Measurements from ENCODE around the gene NHEJ1. TPM values are rescaled to one million over a fixed set of nuclear protein-coding genes. Genes with fewer than 3 reads are reported as not detected.

The NHEJ1 gene
- total and polyA plus RNA-seq, 4 donors, result 9.8 to 12.7 (median 11.1) TPM

- Histone ChIP-seq H3K4me1 (ENCODE audit: control insufficient read depth, insufficient read depth, low read length) (peaks cover 31% of the 10 kb centered on the region), H3K9me3 (ENCODE audit: control insufficient read depth, insufficient read depth, low read length) (no peaks in the 10 kb centered on the region), H3K4me3 (ENCODE audit: low read depth, low read length) (peak overlapping the region; percentile 64), H3K27ac (ENCODE audit: low read depth, low read length) (peak overlapping the region; percentile 98), H3K36me3 (ENCODE audit: control insufficient read depth, insufficient read depth, low read length) (peaks cover 49% of the 10 kb centered on the region), H3K27me3 (ENCODE audit: control insufficient read depth, insufficient read depth, low read length) (no peaks in the 10 kb centered on the region)
- WGBS (ENCODE audit: insufficient coverage), result 1% methylated on average over 44 of the region's 45 CpGs
- DNase-seq (ENCODE audit: low read depth in 4 of 6, low spot score in 6 of 6), result peak in 1 of 6 donors; percentile 67
These were observed 15.6 kb upstream of the NHEJ1 start for GRCh38 chr2:219175928-219176817.

- Histone ChIP-seq H3K9me3 (ENCODE audit: control insufficient read depth, insufficient read depth, low read length) (no peaks in the 10 kb centered on the region), H3K36me3 (ENCODE audit: control insufficient read depth, insufficient read depth, low read length) (peaks cover 42% of the 10 kb centered on the region), H3K27me3 (ENCODE audit: control insufficient read depth, insufficient read depth, low read length) (no peaks in the 10 kb centered on the region), H3K4me1 (ENCODE audit: control insufficient read depth, insufficient read depth, low read length) (peaks cover 31% of the 10 kb centered on the region), H3K27ac (ENCODE audit: low read depth, low read length) (no peak overlapping the region), H3K4me3 (ENCODE audit: low read depth, low read length) (no peak overlapping the region)
- no peak for DNase-seq (ENCODE audit: low read depth in 4 of 6, low spot score in 6 of 6)
- 91% methylated on average over 5 of the region's 7 CpGs for WGBS (ENCODE audit: insufficient coverage)
These were observed 14.9 kb upstream of the NHEJ1 start for GRCh38 chr2:219175486-219175885.

- WGBS (ENCODE audit: insufficient coverage), result 100% methylated on average over 1 of the region's 7 CpGs
- Histone ChIP-seq H3K36me3 (ENCODE audit: control insufficient read depth, insufficient read depth, low read length) (peaks cover 35% of the 10 kb centered on the region), H3K4me3 (ENCODE audit: low read depth, low read length) (no peak overlapping the region), H3K4me1 (ENCODE audit: control insufficient read depth, insufficient read depth, low read length) (peaks cover 27% of the 10 kb centered on the region), H3K27me3 (ENCODE audit: control insufficient read depth, insufficient read depth, low read length) (no peaks in the 10 kb centered on the region), H3K9me3 (ENCODE audit: control insufficient read depth, insufficient read depth, low read length) (no peaks in the 10 kb centered on the region), H3K27ac (ENCODE audit: low read depth, low read length) (no peak overlapping the region)
- no peak for DNase-seq (ENCODE audit: low read depth in 4 of 6, low spot score in 6 of 6)
These were observed 14.2 kb upstream of the NHEJ1 start for GRCh38 chr2:219174801-219175200.

- peaks cover 23% of the 10 kb centered on the region for H3K4me1 ChIP-seq (ENCODE audit: control insufficient read depth, insufficient read depth, low read length)
These were observed 13.5 kb upstream of the NHEJ1 start for GRCh38 chr2:219174146-219174545.

GRCh38 chr2:219173176-219173575, 12.6 kb upstream of the NHEJ1 start:
- no peak overlapping the region for H3K27ac ChIP-seq (ENCODE audit: low read depth, low read length)

More at GRCh38 chr2:219174146-219174545, 13.5 kb upstream of the NHEJ1 start:
- no peak for DNase-seq (ENCODE audit: low read depth in 4 of 6, low spot score in 6 of 6)
- Histone ChIP-seq H3K9me3 (ENCODE audit: control insufficient read depth, insufficient read depth, low read length) (no peaks in the 10 kb centered on the region), H3K27me3 (ENCODE audit: control insufficient read depth, insufficient read depth, low read length) (no peaks in the 10 kb centered on the region), H3K36me3 (ENCODE audit: control insufficient read depth, insufficient read depth, low read length) (peaks cover 31% of the 10 kb centered on the region), H3K4me3 (ENCODE audit: low read depth, low read length) (no peak overlapping the region), H3K27ac (ENCODE audit: low read depth, low read length) (no peak overlapping the region)
- 96% methylated on average over 3 of the region's 3 CpGs for WGBS (ENCODE audit: insufficient coverage)

GRCh38 chr2:219172231-219173154, 11.9 kb upstream of the NHEJ1 start:
- H3K27ac ChIP-seq (ENCODE audit: low read depth, low read length), result no peak overlapping the region
- no peak for DNase-seq (ENCODE audit: low read depth in 4 of 6, low spot score in 6 of 6)
- H3K36me3 ChIP-seq (ENCODE audit: control insufficient read depth, insufficient read depth, low read length), result peaks cover 33% of the 10 kb centered on the region

More at GRCh38 chr2:219173176-219173575, 12.6 kb upstream of the NHEJ1 start:
- Histone ChIP-seq H3K4me1 (ENCODE audit: control insufficient read depth, insufficient read depth, low read length) (peaks cover 16% of the 10 kb centered on the region), H3K4me3 (ENCODE audit: low read depth, low read length) (no peak overlapping the region), H3K9me3 (ENCODE audit: control insufficient read depth, insufficient read depth, low read length) (no peaks in the 10 kb centered on the region), H3K36me3 (ENCODE audit: control insufficient read depth, insufficient read depth, low read length) (peaks cover 33% of the 10 kb centered on the region), H3K27me3 (ENCODE audit: control insufficient read depth, insufficient read depth, low read length) (no peaks in the 10 kb centered on the region)
- 98% methylated on average over 4 of the region's 6 CpGs for WGBS (ENCODE audit: insufficient coverage)
- DNase-seq (ENCODE audit: low read depth in 4 of 6, low spot score in 6 of 6), result no peak

GRCh38 chr2:219171231-219171651, 10.6 kb upstream of the NHEJ1 start:
- peak in 2 of 6 donors; percentile 46 to 62 for DNase-seq (ENCODE audit: low read depth in 4 of 6, low spot score in 6 of 6)
- Histone ChIP-seq H3K27ac (ENCODE audit: low read depth, low read length) (peak overlapping the region; percentile 52), H3K27me3 (ENCODE audit: control insufficient read depth, insufficient read depth, low read length) (no peaks in the 10 kb centered on the region), H3K4me1 (ENCODE audit: control insufficient read depth, insufficient read depth, low read length) (peaks cover 8% of the 10 kb centered on the region), H3K4me3 (ENCODE audit: low read depth, low read length) (no peak overlapping the region), H3K9me3 (ENCODE audit: control insufficient read depth, insufficient read depth, low read length) (no peaks in the 10 kb centered on the region), H3K36me3 (ENCODE audit: control insufficient read depth, insufficient read depth, low read length) (peaks cover 33% of the 10 kb centered on the region)
- WGBS (ENCODE audit: insufficient coverage), result 28% methylated on average over 6 of the region's 6 CpGs

More at GRCh38 chr2:219172231-219173154, 11.9 kb upstream of the NHEJ1 start:
- 94% methylated on average over 14 of the region's 16 CpGs for WGBS (ENCODE audit: insufficient coverage)
- H3K27me3 ChIP-seq (ENCODE audit: control insufficient read depth, insufficient read depth, low read length), result no peaks in the 10 kb centered on the region
- H3K9me3 ChIP-seq (ENCODE audit: control insufficient read depth, insufficient read depth, low read length), result no peaks in the 10 kb centered on the region
- peaks cover 13% of the 10 kb centered on the region for H3K4me1 ChIP-seq (ENCODE audit: control insufficient read depth, insufficient read depth, low read length)
- H3K4me3 ChIP-seq (ENCODE audit: low read depth, low read length), result no peak overlapping the region

GRCh38 chr2:219169930-219170654, 9.5 kb upstream of the NHEJ1 start, which contains the start of gene SLC23A3:
Gene SLC23A3, minus strand, starts transcription at chr2:219170029. Its CDS starts 45 bp downstream, at chr2:219169984.
- Histone ChIP-seq H3K4me3 (ENCODE audit: low read depth, low read length) (no peak within 1 kb of the TSS), H3K27ac (ENCODE audit: low read depth, low read length) (no peak within 1 kb of the TSS), H3K27me3 (ENCODE audit: control insufficient read depth, insufficient read depth, low read length) (no peaks in the 10 kb centered on the region), H3K36me3 (ENCODE audit: control insufficient read depth, insufficient read depth, low read length) (peaks cover 33% of the 10 kb centered on the region), H3K4me1 (ENCODE audit: control insufficient read depth, insufficient read depth, low read length) (no peaks in the 10 kb centered on the region), H3K9me3 (ENCODE audit: control insufficient read depth, insufficient read depth, low read length) (no peaks in the 10 kb centered on the region)
- WGBS (ENCODE audit: insufficient coverage), result 92% methylated on average over 5 of the region's 10 CpGs
- no peak for DNase-seq (ENCODE audit: low read depth in 4 of 6, low spot score in 6 of 6)

- no peak overlapping the region for H3K27ac ChIP-seq (ENCODE audit: low read depth, low read length)
- H3K9me3 ChIP-seq (ENCODE audit: control insufficient read depth, insufficient read depth, low read length), result no peaks in the 10 kb centered on the region
- H3K36me3 ChIP-seq (ENCODE audit: control insufficient read depth, insufficient read depth, low read length), result peaks cover 27% of the 10 kb centered on the region
- DNase-seq (ENCODE audit: low read depth in 4 of 6, low spot score in 6 of 6), result no peak
- no peak overlapping the region for H3K4me3 ChIP-seq (ENCODE audit: low read depth, low read length)
- no peaks in the 10 kb centered on the region for H3K4me1 ChIP-seq (ENCODE audit: control insufficient read depth, insufficient read depth, low read length)
- H3K27me3 ChIP-seq (ENCODE audit: control insufficient read depth, insufficient read depth, low read length), result no peaks in the 10 kb centered on the region
These were observed 8.3 kb upstream of the NHEJ1 start for GRCh38 chr2:219168932-219169331.
